HG03196 (cell line): ENCODE results near the gene UBA3.

ENCODE experiments used
- ATAC-seq: cut with Tn5 transposase; IDR thresholded peaks from one replicate; pipeline ENCODE4 v1.9.1; 2021; ENCODE audit not compliant: unreplicated experiment

Gene UBA3

GRCh38 chr3:69099576-69099975 is 19.4 kb upstream of the UBA3 start:
- ATAC-seq = no peak

GRCh38 chr3:69097407-69098086 is 17.4 kb upstream of the UBA3 start:
- no peak for ATAC-seq

GRCh38 chr3:69096299-69096698 is 16.1 kb upstream of the UBA3 start:
- no peak for ATAC-seq

GRCh38 chr3:69095636-69096035 is 15.5 kb upstream of the UBA3 start:
- ATAC-seq = no peak

- ATAC-seq = no peak
Observed at GRCh38 chr3:69094467-69095205, 14.5 kb upstream of the UBA3 start.

GRCh38 chr3:69092030-69092516 is 11.9 kb upstream of the UBA3 start:
- peak; percentile 65 for ATAC-seq

- ATAC-seq = no peak
Observed at GRCh38 chr3:69091389-69092029, 11.3 kb upstream of the UBA3 start.

- no peak for ATAC-seq
Observed at GRCh38 chr3:69090021-69090420, 9.9 kb upstream of the UBA3 start.

GRCh38 chr3:69088063-69088462 is 7.9 kb upstream of the UBA3 start:
- ATAC-seq = peak; percentile 22

GRCh38 chr3:69087030-69087791 is 7.0 kb upstream of the UBA3 start:
- no peak for ATAC-seq

GRCh38 chr3:69085833-69086722 is 5.9 kb upstream of the UBA3 start:
- ATAC-seq = no peak

GRCh38 chr3:69085168-69085832 is 5.1 kb upstream of the UBA3 start:
- no peak for ATAC-seq

- ATAC-seq = peak; percentile 54
Observed at GRCh38 chr3:69084326-69085167, 4.4 kb upstream of the UBA3 start, which contains the start of gene ARL6IP5. ARL6IP5 (plus strand) TSS chr3:69084937; CDS start chr3:69085048, 111 bp downstream.

GRCh38 chr3:69082805-69083204 is 2.6 kb upstream of the UBA3 start:
- peak; percentile 63 for ATAC-seq

GRCh38 chr3:69082361-69082760 is 2.2 kb upstream of the UBA3 start:
- ATAC-seq = no peak

GRCh38 chr3:69081583-69082262 is 1.6 kb upstream of the UBA3 start:
- no peak for ATAC-seq

GRCh38 chr3:69079269-69080159 is 651 bp downstream of the UBA3 start:
- ATAC-seq = no peak
